ENCODE measurements around the gene CDKN1B.

CDKN1B gene

GRCh38 chr12:12716793-12717585 lies at the start of gene CDKN1B:
Gene CDKN1B, plus strand, starts transcription at chr12:12717368. Its CDS starts 472 bp downstream, at chr12:12717840.
- peak; percentile 86 for DNase-seq (ENCODE audit: low read depth)
- TF ChIP-seq, protein P1, sequence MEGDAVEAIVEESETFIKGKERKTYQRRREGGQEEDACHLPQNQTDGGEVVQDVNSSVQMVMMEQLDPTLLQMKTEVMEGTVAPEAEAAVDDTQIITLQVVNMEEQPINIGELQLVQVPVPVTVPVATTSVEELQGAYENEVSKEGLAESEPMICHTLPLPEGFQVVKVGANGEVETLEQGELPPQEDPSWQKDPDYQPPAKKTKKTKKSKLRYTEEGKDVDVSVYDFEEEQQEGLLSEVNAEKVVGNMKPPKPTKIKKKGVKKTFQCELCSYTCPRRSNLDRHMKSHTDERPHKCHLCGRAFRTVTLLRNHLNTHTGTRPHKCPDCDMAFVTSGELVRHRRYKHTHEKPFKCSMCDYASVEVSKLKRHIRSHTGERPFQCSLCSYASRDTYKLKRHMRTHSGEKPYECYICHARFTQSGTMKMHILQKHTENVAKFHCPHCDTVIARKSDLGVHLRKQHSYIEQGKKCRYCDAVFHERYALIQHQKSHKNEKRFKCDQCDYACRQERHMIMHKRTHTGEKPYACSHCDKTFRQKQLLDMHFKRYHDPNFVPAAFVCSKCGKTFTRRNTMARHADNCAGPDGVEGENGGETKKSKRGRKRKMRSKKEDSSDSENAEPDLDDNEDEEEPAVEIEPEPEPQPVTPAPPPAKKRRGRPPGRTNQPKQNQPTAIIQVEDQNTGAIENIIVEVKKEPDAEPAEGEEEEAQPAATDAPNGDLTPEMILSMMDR (conservative IDR thresholded peaks at IDR 0.05; ENCODE audit: low read depth, low read length): no peak
- H3K4me3 ChIP-seq (ENCODE audit: low read length): peak within 1 kb of the TSS; percentile 98

DNA sequence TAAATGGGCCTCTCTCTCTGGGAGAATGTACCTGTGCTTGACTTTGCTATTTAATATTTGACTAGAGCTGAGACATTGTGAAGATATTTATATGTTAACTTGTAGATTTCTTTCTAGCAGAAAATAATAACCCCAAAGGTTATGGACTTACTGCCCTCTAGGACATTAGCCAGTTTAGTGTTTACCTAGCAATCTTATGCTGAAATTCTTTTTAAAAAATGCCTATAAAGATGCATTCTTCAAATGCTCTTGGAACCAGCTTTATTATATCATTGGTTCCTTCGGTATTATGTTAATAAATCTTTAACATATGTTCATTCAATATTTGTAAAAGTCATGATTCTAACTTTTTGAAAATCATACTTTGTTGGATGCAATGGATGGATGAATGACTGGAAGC lies 49.2 kb upstream of the CDKN1B start:
- H3K4me3 ChIP-seq (ENCODE audit: low read length): no peak overlapping the region
- DNase-seq (ENCODE audit: low read depth): no peak
- TF ChIP-seq, protein P1 (conservative IDR thresholded peaks at IDR 0.05; ENCODE audit: low read depth, low read length): no peak

DNA sequence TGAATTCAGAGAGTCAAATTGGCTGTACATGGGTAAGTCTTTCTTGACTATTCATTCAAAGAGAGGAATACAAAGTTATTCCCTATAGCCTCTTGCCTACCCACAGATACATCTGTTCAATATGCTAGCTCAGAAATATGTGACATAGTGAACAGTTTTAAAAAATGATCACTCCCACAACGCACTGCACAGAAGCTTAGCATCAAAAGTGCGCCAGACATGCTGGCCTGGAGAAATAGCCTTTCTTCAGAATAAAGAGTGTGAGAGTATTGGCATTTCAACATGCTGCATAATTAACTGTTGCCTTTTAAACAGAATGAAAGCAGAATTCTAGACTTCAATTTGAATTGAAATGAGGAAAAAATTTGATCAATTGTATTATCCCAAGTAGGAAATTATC lies 48.1 kb upstream of the CDKN1B start:
- DNase-seq (ENCODE audit: low read depth): no peak
- no peak overlapping the region for H3K4me3 ChIP-seq (ENCODE audit: low read length)
- TF ChIP-seq, protein P1 (conservative IDR thresholded peaks at IDR 0.05; ENCODE audit: low read depth, low read length): no peak

GRCh38 chr12:12671850-12672660 lies 45.1 kb upstream of the CDKN1B start:
- no peak for DNase-seq (ENCODE audit: low read depth)
- H3K4me3 ChIP-seq (ENCODE audit: low read length): no peak overlapping the region
- TF ChIP-seq, protein P1 (conservative IDR thresholded peaks at IDR 0.05; ENCODE audit: low read depth, low read length): no peak

GRCh38 chr12:12673296-12673695 lies 43.9 kb upstream of the CDKN1B start:
- DNase-seq (ENCODE audit: low read depth): no peak
- no peak overlapping the region for H3K4me3 ChIP-seq (ENCODE audit: low read length)
- TF ChIP-seq, protein P1 (conservative IDR thresholded peaks at IDR 0.05; ENCODE audit: low read depth, low read length): no peak

GRCh38 chr12:12676605-12677004 lies 40.6 kb upstream of the CDKN1B start:
- TF ChIP-seq, protein P1 (conservative IDR thresholded peaks at IDR 0.05; ENCODE audit: low read depth, low read length): no peak
- DNase-seq (ENCODE audit: low read depth): no peak
- no peak overlapping the region for H3K4me3 ChIP-seq (ENCODE audit: low read length)

Data from retinal pigment epithelial cell (primary cell).